HG02678 (cell line): ENCODE measurements around the gene SH3RF1.

Experiments used
- ATAC-seq: cut with Tn5 transposase; IDR thresholded peaks from one replicate; pipeline ENCODE4 v1.9.1; 2021; ENCODE audit warnings: mild to moderate bottlenecking, moderate library complexity; ENCODE audit not compliant: unreplicated experiment

SH3RF1 gene

DNA sequence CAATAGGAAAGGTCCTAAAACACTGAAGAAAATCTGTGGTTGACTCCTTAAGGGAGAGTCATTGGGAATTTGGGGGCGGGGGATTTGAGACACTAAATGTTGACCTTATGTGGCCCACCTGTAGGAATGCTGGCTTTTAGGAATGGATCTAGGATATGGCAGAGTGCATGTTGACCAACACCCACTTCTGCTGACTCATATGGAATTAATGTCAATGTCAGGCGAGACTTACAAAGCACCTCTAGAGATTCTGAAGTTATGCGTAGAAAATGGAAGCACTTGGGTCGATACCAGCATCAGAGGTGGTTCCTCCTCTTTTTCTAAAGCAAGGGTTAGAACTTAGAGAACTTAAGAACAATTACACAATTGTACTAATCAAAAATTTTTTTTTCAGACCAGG is 160.1 kb downstream of the SH3RF1 start:
- ATAC-seq = no peak

DNA sequence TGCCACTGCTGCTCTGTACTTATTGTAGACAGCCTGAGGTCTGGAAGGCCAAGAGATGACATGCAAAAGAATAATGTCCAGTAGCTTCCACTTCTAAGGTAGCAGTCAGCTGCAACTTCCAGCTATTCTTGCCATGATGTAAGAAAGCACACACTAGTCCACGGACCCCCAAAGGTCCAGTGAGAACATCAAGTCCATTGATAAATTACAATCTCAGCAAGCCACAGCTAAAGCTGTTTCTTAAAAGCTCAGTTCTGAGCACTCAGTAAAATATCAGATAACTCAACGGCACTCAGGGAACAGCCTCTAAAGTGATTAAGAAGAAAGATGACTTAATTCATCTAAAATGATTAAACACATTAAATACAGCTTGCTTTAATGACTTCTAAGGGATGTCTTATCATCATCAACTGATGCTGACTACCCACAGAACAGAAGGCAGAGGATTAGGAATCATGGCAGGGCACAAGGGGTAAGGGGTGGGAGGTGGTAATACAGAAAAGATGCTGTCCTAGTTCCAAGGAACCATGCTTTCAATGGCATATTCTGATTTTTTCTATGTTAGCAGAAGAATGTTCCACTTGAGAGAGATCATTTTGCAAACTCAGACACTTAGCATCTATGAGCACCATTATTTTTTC is 161.6 kb downstream of the SH3RF1 start:
- no peak for ATAC-seq

GRCh38 chr4:169108303-169108702 is 162.5 kb downstream of the SH3RF1 start:
- ATAC-seq = no peak

- no peak for ATAC-seq
Measured at GRCh38 chr4:169107528-169107927, 163.2 kb downstream of the SH3RF1 start.

DNA sequence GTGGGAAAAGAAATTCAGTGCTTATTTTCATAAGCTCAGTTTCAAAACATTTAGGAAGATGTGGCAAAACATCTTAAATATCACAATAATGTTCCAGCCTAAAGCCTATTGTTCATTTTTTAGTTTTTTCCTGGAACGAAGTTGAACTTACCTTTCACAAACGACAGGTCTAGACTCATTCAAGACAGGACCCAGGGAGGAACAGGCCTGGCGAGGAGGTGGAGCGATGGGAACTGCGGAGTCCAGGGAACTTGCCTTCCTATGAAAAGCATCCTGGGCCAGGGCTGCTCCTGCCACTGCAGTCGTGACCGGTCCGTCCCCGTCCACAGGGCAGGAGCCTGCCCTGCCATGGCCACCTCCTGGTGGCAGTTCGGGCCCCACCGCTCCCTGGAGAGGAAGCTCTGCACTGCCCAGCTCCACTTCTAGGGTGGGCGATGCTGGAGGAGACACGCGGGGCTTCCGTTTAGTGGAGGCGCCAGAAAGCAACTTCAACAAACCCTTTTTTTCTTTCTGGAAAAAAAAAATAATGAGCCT is 164.0 kb downstream of the SH3RF1 start:
- ATAC-seq = no peak

- ATAC-seq = no peak
Measured at GRCh38 chr4:169105620-169106019, 165.1 kb downstream of the SH3RF1 start.

DNA sequence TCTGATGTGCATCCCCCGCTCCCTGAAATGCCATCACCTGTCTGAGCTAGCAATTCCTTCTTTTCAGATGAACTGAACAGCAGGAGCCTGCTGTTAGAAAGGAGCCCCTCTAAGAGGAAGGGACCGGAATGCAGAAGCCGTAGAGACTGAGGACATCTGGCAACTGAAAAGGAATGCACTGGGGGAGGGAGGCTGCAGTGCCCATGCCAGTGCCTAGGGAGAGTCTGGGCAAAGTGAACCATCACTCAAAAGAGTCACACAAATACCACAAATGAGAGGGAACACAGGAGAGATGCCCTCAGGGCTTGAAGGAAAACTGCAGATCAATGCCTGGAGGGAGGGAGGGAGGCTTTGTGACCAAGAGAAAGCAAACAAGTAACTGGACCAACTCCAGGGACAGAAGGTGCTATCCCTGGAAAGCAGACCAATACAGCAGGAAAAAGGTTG is 166.8 kb downstream of the SH3RF1 start:
- ATAC-seq = no peak

- ATAC-seq = no peak
Measured at GRCh38 chr4:169102026-169102425, 168.7 kb downstream of the SH3RF1 start.

DNA sequence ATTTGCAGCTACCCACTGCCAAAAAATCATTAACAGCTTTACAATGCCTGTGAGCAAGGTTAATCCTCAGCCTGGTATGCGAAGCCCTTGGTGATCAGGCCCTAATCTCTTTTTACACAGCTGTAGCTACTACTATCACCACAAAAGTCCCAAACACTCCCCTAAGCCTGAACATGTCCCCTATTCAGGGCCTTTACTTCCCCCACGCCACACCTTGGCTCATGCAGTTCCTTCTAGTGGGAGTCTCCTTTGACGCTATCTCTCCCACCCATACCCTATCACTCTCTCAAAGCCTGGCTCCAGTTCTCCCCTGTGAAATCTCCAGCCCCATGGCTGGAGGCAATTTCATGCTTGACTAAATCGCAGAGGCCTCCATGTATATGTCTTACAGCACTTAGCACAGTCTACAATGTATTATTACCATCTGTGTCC is 170.1 kb downstream of the SH3RF1 start:
- no peak for ATAC-seq

DNA sequence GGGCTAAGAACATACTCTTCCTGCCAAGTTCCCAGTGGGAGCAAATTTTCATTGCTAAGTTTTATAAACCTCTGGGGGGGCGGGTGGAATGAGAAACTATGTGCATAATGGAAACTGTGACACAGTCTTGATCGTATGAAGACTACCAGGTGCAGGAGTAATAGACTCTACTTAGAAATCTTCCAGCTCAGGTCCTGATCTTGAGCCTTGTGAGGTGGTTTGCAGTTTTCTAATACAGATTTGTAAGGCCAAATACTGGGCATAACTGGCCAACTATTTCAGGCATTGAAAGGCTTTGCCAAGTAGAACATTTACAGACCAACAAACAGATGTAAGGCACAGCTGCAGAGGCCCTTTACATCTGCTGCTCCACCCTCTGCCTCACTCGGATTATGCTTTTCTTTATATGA is 171.0 kb downstream of the SH3RF1 start:
- peak; percentile 59 for ATAC-seq

DNA sequence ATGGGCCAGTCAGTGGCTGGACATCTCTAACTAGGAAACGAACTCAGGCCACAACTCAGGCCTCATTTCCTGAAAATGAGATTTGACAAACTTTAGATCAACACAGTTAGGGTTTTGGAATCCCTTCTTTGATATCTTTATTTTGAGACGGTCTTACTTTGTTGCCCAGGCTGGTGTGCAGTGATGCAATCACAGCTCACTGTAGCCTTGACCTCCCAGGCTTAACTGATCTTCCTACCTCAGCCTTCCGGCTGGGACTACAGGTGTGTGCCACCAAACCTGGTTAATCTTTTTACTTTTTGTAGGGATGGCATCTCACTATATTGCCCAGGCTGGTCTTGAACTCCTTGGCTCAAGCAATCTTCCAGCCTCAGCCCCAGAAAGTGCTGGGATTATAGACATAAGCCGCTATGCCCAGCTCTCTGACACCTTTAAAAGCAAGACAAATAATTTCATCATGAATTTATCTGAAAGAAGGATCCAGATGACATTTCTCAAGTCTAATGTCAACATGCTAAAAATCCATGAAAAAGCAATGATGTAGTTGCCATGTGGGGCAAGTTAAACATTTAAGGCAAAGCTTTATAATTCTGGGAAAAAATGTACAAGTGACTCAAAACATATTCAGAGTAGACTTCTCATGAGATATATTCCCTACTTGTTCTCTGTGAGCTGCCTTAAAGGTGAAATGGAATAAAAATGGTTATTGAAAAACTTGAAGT is 171.6 kb downstream of the SH3RF1 start:
- ATAC-seq = peak; percentile 3

DNA sequence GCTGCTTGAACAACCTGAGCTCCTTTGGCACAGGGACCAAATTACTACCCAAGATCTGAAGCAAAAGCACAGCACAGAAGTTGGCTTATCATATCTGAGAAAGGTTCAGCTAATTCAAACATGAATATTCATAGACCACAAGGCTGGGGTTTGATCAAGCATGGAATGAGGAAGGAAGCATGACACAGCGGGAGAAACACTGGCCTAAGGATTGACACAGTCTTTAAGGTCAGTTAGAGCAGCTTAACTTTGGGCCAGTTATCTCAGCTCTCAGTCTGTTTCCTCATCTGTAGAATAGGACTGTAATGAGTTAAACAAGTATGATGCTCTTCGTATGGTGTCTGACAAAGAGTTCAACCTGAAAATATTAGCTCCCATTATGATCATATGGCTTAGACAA is 172.2 kb downstream of the SH3RF1 start:
- peak; percentile 26 for ATAC-seq

- peak; percentile 39 for ATAC-seq
Measured at GRCh38 chr4:169098054-169098497, 172.7 kb downstream of the SH3RF1 start.

GRCh38 chr4:169096221-169096620 is 174.5 kb downstream of the SH3RF1 start:
- ATAC-seq = no peak

GRCh38 chr4:169094656-169095231 is 176.0 kb downstream of the SH3RF1 start:
- no peak for ATAC-seq

DNA sequence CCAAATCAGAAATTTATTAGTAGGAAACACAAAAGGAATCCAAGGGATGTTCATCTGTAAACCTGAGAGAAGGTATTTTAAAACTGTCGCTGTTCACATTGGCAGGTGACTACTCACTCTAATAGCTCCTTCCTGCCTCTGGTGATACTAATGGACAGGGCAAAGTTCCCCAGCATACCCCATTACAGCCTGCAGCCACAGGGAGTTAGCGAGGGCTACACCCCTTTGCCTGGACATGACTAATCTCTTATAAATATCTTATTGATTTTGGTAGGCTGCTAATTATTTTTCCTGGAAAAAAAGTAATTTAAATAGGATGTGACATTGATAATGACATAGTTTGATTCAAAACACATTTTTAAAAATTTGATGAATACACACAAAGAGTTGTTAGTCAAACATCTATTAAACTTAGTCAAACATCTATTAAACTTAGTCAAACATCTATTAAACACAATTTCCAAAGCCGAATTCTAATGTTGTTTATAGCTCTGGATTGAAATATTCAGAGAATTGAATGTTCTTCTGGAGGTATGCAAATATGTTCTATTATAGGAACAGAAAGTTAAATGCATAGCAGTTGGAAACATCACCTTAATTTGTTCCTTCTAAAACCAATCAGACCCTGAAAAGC is 177.8 kb downstream of the SH3RF1 start:
- ATAC-seq = no peak

DNA sequence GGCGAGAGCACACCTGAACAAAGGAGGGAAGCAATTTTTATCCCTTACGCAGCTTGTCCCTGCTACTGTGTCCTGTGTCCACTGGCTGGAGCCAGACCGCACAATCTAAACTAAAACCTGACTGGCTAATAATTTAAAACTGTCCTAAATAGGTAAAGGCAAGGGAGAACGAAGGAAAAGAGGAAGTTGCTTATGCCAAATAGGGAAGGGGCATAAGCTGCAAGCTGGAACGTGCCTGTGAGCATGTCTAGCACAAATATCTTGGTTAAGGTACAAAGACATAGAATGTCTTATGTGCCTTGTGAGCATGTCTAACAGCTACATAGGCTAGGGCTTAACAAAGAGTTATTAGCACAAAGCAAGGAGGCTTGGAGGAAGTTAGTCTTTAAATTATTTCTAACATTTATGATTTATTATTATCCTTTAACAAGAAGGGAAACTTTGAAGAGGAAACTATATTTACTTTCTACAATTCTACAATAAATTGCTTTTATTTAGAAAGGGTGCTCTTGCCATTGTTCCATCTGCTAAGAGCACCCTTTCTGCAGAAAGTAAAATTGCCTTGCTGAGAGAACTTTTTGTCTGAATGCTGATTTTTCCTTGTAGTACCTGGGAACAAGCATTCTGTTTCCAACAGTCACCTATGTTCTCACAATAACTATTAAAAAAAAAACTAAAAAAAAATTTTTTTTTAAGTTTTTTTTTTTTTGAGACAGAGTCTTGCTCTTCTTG is 180.1 kb downstream of the SH3RF1 start:
- no peak for ATAC-seq

DNA sequence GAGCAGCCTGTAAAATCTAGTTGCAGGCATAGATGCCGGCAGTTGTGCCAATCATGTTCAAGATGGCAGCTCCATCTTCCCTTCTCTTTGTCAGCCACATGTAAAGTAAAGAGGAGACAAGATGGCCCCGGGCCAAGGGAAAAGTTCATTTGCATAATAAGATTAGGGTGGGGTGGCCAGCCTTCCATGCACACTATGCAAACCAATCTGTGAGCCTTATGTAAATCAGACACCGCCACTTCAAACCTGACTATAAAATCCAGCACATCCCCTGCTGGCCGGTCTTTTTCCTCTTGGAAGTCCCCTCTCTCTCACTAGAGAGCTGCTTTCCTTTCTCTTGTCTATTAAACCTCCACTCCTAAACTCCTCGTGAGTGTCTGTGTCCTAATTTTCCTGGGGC is 181.8 kb downstream of the SH3RF1 start:
- ATAC-seq = no peak

- ATAC-seq = no peak
Measured at GRCh38 chr4:169084954-169085353, 185.8 kb downstream of the SH3RF1 start.

DNA sequence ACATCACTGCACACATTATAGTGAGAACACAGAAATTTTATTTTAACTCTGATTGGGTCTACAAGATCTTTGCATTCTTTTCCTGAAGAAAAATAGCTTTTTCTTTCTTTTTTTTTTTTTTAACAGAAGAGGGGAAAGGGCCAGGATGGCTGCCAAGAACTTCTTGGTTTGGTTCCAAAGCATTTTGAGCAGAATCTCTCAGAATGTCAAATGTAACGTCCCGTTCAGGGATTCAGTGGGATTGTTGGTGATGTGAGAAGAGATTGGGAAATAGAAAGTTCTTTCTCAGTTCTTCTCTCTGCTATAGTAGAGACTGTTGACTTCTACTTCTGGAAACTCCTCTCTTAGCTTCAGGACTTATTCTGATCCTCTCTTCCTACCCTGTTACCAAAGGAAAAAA is 189.8 kb downstream of the SH3RF1 start:
- no peak for ATAC-seq
